GM19395 (cell line): ENCODE data around the gene SMO.
A peak's percentile ranks its signal among the peaks of the same experiment; 100 is the strongest.

Experiments used
- ATAC-seq: cut with Tn5 transposase; IDR thresholded peaks from one replicate; pipeline ENCODE4 v1.9.1; 2021; ENCODE audit warnings: mild to moderate bottlenecking, moderate library complexity; ENCODE audit not compliant: unreplicated experiment

SMO gene

GRCh38 chr7:129188372-129188891 lies at the start of gene SMO:
TSS of gene SMO (plus strand) at chr7:129188633. CDS start at chr7:129189152, 519 bp downstream.
- ATAC-seq, result no peak

- ATAC-seq, result no peak
These were observed 44.7 kb upstream of the SMO start for GRCh38 chr7:129143724-129144094.

DNA sequence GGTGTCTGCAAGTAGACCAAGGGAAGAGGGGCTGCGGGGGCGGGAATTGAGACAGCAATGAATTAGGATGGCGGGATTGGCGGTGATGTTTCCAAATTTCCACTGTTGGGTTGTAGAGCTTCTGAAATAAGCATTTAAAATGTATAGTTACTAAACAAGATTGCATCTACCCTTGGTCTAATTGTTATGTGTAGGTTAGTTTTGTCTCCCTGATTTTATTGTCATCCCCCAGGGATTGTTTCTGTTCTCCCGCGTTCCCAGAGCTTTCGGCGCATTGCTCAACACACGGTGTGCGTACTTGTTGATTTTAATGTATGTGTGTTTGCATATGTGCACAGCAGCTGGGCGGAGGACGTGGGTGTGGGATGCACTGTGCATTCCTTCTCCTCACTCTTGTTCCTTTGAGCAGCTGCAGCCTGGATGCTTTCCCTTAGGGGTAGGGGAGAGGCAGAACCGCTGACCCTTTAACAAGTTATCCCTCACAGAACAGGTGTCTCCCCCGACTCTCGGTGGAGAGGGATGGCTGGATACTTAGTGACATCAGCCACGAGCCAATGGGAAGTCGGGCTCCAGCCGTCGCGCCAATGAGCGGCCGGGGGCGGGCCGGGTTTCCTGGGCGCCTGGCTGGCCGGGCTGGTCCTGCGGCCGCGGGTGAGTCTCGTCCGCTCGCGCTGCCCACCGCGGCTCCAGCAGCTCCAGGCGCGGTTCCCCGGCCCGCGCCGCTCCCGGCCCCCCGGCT lies 44.2 kb upstream of the SMO start, which contains the start of gene TSPAN33:
TSS of gene TSPAN33 (plus strand) at position 613 of the 739 bp plus-strand sequence. CDS start 274 bp downstream, outside the sequence.
- peak; percentile 71 for ATAC-seq

- peak; percentile 21 for ATAC-seq
These were observed 43.4 kb upstream of the SMO start for GRCh38 chr7:129144834-129145668.

GRCh38 chr7:129146237-129146979 lies 42.0 kb upstream of the SMO start:
- ATAC-seq, result peak; percentile 72

GRCh38 chr7:129147731-129148130 lies 40.7 kb upstream of the SMO start:
- no peak for ATAC-seq

DNA sequence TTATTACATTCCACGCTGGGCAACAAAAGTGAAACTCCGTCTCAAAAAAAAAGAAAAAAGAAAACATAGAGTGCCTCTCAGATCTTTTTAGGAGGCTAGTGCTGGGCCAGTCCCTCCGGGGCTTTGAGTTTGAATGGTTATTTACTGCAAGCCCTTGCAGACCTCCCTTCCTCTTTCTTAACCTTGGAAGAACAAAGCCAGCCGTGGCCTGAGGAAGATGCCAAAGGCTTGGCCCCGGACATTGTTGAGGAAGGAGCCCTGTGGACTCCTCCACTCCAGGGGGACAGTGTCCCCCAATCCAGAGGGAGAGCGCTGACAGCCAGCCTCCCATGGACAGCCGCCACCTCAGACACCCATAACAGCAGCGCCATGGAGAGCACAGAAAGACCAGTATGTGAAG lies 38.9 kb upstream of the SMO start:
- no peak for ATAC-seq

GRCh38 chr7:129150199-129150996 lies 38.0 kb upstream of the SMO start:
- no peak for ATAC-seq

DNA sequence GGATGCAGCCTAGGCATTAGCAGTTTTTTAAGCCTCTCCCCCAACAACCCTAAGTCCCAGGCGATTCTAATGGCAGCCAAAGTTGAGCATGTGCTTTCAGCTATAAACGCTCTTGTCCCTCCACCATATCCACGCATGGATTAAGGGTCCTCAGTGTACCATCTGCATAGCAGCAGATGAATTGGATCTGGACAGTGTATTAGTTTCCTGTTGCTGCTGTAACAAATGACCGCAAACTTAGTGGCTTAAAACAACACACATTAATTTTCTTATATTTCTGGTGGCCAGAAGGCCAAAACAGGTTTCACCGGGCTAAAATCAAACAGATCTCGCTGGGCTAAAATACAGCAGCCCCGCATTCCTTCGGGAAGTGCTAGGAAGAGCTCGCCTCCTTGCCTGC lies 30.8 kb upstream of the SMO start:
- no peak for ATAC-seq

DNA sequence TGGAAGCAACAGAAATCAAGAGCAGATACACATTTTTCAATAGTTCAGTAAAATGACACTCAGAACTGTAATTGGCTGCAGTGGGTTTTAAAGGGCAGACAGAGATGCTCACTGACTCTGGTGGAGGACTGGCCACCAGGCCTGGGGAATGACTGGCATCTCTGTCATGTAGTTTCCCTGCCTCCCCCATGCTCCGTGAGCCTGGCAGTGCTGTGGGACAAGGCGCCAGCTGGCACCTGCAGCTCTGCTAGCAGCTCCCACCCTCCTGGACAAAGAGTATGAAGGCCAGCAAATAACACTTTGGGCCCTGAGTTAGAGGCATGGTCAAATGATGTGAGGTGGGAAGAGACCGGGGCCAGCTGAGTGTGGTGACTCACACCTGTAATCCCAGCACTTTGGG lies 28.9 kb upstream of the SMO start:
- ATAC-seq, result no peak

DNA sequence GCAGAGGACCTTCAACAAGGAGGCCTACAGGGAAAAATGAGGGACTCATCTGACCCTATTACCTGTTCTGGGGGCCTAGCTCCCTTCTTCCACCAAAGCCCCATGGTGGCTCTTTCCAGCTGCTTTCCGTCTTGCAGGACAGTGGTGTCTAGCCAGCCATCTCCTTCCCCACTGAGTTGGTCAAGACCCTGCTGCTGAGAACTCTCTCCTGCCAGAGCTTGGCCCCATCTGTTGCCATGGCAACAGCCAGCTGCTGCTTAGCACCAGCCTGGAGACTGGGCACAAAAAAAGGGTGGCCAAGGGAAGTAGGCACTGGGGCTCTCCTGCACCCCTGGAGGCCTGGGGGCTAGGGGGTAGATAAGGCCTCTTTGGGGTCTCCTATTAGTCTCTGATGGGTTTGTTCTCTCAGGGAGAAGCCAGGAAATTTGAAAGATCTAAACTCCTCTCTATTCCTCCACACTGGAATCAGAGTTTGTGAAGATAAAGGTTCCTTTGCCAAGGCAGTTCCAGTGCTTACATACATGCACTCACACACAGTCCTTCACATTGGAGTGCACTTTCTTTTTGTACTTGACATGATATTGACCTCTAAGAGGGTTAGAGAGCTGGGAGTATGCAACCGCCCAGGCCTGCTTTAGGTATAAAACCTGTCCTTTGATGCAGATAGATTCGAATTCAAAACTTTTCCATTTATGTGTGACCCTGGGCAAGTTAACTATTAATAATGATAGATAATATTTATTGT lies 28.1 kb upstream of the SMO start:
- no peak for ATAC-seq

DNA sequence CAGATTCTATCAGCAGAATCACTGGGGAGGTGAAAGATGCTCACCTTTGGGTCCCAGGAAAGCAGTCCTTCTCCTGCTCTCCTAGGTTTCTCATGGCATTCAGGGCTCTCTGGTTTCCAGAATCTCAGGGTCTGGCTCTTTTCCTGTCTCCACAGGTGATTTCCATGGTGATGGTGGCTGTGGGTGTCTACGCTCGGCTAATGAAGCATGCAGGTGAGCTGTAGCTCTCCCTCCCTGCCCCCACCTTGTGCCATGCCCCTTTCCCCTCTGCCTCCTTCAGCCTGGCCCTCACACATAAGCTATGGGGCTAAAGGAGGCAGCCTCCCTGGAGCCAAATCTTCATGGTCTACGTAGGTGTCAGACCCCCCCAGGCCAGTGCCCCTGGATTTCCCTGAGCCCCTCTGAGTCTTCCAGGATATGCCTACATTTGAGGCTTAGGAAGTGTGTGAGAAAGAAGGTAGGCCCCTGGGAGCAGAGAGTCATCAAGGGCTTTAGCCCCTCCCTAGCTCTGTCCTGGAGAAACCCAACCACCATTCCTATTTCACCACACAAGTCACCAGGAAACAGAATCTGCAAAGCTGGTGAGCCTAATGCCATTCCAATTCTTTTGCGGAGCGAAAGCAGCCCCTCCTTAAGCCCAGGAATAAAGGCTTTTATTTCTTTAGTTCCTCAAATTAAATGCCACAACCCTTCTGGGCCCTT lies 26.8 kb upstream of the SMO start:
- no peak for ATAC-seq

GRCh38 chr7:129162732-129163131 lies 25.7 kb upstream of the SMO start:
- no peak for ATAC-seq

DNA sequence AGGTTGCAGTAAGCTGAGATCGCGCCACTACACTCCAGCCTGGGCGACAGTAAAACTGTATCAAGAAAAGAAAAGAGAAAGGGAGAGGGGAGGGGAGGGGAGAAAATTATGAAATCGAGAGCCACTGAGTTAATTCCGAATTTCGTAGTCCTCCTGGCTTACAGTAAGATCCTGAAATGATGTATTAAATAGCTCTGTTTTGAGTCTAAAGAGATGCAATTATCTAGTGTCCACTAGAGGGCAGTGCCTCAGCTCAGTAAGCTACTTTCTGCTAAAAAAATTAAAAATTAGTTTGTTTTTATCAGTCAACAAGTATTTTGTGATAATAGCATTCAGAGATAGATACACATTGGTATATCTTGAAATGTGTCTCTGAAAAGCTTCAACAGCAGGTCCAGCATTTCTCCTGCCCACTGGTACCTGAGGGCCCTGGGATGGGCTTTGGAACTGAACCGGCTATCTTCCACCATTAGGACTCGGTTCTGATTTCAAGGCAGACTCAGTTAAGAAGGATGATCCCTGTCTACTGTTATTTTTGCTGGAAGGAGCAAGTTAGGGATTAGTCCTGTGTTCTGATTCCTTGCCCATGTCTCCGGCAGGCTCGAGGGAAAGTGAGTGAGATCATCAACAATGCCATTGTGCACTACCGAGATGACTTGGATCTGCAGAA lies 24.4 kb upstream of the SMO start:
- no peak for ATAC-seq

- no peak for ATAC-seq
These were observed 21.7 kb upstream of the SMO start for GRCh38 chr7:129166745-129167144.

GRCh38 chr7:129167817-129168216 lies 20.6 kb upstream of the SMO start:
- ATAC-seq, result no peak

- ATAC-seq, result no peak
These were observed 20.0 kb upstream of the SMO start for GRCh38 chr7:129168231-129169021.
